Neural progenitor cell (in vitro differentiated cells): ENCODE results near the gene PPFIBP1. TPM values are rescaled to one million over a fixed set of nuclear protein-coding genes. Genes with fewer than 3 reads are reported as not detected.
"Not testable (repeated sequence)": the region's sequence is repeated elsewhere in the genome, so short reads cannot be mapped to it uniquely, and the experiment has no call there.

Experiments used
- DNase-seq: peaks from one replicate; pipeline ENCODE4 v3.0.0-alpha.2; 2016; ENCODE audit warnings: low spot score
- H2AFZ ChIP-seq: fragments of 200-600 bp; sonication (generic); replicated peaks from 2 replicates; pipeline ENCODE4 v1.6.1; 2016; ENCODE audit warnings: antibody characterized with exemption
- H3F3A ChIP-seq: fragments of 200-600 bp; sonication (generic); 2 replicates; pipeline ENCODE4 v1.6.1; 2016; ENCODE audit warnings: antibody characterized with exemption, low read depth
- H3K27ac ChIP-seq: fragments of 200-600 bp; sonication (generic); 2 replicates; pipeline ENCODE4 v1.5.1; 2016; ENCODE audit warnings: mild to moderate bottlenecking
- H3K27me3 ChIP-seq: fragments of 200-600 bp; sonication (generic); 2 replicates; pipeline ENCODE4 v1.6.1; 2016; ENCODE audit warnings: mild to moderate bottlenecking, moderate library complexity
- H3K36me3 ChIP-seq: fragments of 200-600 bp; sonication (generic); 2 replicates; pipeline ENCODE4 v1.5.1; 2016
- H3K4me1 ChIP-seq: fragments of 200-600 bp; sonication (generic); 2 replicates; pipeline ENCODE4 v1.6.1; 2016; ENCODE audit warnings: mixed run types
- H3K4me2 ChIP-seq: fragments of 200-600 bp; sonication (generic); 2 replicates; pipeline ENCODE4 v1.6.1; 2016
- H3K4me3 ChIP-seq: fragments of 200-600 bp; sonication (generic); 2 replicates; pipeline ENCODE4 v1.5.1; 2016
- H3K79me2 ChIP-seq: fragments of 200-600 bp; sonication (generic); 2 replicates; pipeline ENCODE4 v1.6.1; 2016; ENCODE audit warnings: low read depth
- H3K9ac ChIP-seq: fragments of 200-600 bp; sonication (generic); 2 replicates; pipeline ENCODE4 v1.6.1; 2016
- H3K9me3 ChIP-seq: fragments of 200-600 bp; sonication (generic); 2 replicates; pipeline ENCODE4 v1.5.1; 2016; ENCODE audit warnings: low read depth
- H4K20me1 ChIP-seq: fragments of 200-600 bp; sonication (generic); 2 replicates; pipeline ENCODE4 v1.6.1; 2016; ENCODE audit warnings: low read depth
- H3K27ac Mint-ChIP-seq: 3 replicates; pipeline ENCODE4 v1.8.0; 2021; ENCODE audit warnings: mixed read lengths
- H3K27me3 Mint-ChIP-seq: 2 replicates; pipeline ENCODE4 v1.8.0; 2022; ENCODE audit warnings: low read depth, mild to moderate bottlenecking, inconsistent platforms, moderate library complexity, mixed read lengths; ENCODE audit not compliant: insufficient read depth
- H3K36me3 Mint-ChIP-seq: 3 replicates; pipeline ENCODE4 v1.8.0; 2021; ENCODE audit warnings: mixed read lengths
- H3K4me1 Mint-ChIP-seq: 3 replicates; pipeline ENCODE4 v1.8.0; 2021; ENCODE audit warnings: mixed read lengths
- H3K4me3 Mint-ChIP-seq: 3 replicates; pipeline ENCODE4 v1.8.0; 2021; ENCODE audit warnings: mild to moderate bottlenecking, moderate library complexity, mixed read lengths
- H3K9me3 Mint-ChIP-seq: 3 replicates; pipeline ENCODE4 v1.8.0; 2020; ENCODE audit warnings: mixed read lengths
- CTCF ChIP-seq: fragments of 200-600 bp; sonication (generic); IDR thresholded peaks from 2 replicates; pipeline ENCODE4 v1.5.1; 2017; ENCODE audit warnings: antibody characterized with exemption, mild to moderate bottlenecking
- EZH2 ChIP-seq: fragments of 200-600 bp; sonication (generic); IDR thresholded peaks from 2 replicates; pipeline ENCODE4 v1.6.1; 2017; ENCODE audit warnings: antibody characterized with exemption, mild to moderate bottlenecking, moderate library complexity
- EZH2phosphoT487 ChIP-seq: fragments of 200-600 bp; sonication (generic); IDR thresholded peaks from 2 replicates; pipeline ENCODE4 v1.6.1; 2017; ENCODE audit warnings: antibody characterized with exemption
- total RNA-seq: library from RNA; depleted of rRNA; stranded (reverse); fragments of >200 nt; gene quantifications from 2 replicates; pipeline ENCODE4 v1.2.3, GENCODE V29; 2015; ENCODE audit warnings: low replicate concordance

The PPFIBP1 gene
- total RNA-seq, 1 donor from 2014 or later: 61.7 TPM

GRCh38 chr12:27732281-27732680 lies 208.3 kb downstream of the PPFIBP1 start:
- Histone ChIP-seq H2AFZ (no peak overlapping the region), H3K36me3 (peaks cover 4% of the 10 kb centered on the region), H3K27ac (no peak overlapping the region), H3K9ac (no peak overlapping the region), H3K9me3 (no peaks in the 10 kb centered on the region), H3K4me3 (no peak overlapping the region), H3K27me3 (no peaks in the 10 kb centered on the region), H3K4me2 (no peak overlapping the region), H3K79me2 (no peaks in the 10 kb centered on the region), H3F3A (no peaks in the 10 kb centered on the region), H3K4me1 (no peaks in the 10 kb centered on the region), H4K20me1 (no peaks in the 10 kb centered on the region)
- no peaks in the 10 kb centered on the region for H3K9me3 Mint-ChIP-seq
- no peak for DNase-seq
- TF ChIP-seq CTCF (peak; percentile 27), EZH2phosphoT487 (no peak)
- no peaks in the 10 kb centered on the region for H3K4me1 Mint-ChIP-seq
- no peak overlapping the region for H3K27ac Mint-ChIP-seq
- peaks cover 5% of the 10 kb centered on the region for H3K36me3 Mint-ChIP-seq
- H3K4me3 Mint-ChIP-seq: no peak overlapping the region
- no peaks in the 10 kb centered on the region for H3K27me3 Mint-ChIP-seq

DNA sequence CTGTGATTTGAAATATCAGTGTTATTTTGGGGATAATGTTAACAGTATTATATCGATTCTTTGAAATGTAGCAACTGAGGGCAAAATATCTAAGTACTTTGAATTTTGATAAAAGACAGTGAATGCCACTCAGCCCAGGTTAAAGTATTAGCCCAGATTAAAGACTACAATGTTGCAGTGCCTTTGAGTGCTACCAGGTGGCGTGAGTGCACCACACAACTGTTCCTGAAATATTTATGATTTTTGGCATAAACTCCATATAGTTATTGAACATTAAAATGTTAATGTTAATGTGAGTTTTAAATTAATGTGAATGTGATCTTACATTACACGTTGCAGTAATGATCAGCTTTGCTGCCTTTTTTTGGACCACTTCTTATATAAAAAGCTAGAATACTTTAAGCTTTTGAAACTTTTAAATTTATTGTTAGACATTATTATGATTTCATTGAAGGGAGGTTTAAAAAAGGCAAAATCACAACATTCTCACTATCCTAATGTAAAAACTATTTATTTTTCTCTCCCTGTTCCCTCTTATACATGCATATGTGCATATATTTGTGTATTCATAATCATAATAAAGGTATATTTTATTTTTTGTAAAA lies 209.1 kb downstream of the PPFIBP1 start:
- Mint-ChIP-seq H3K4me1 (no peaks in the 10 kb centered on the region), H3K4me3 (no peak overlapping the region), H3K9me3 (no peaks in the 10 kb centered on the region), H3K27me3 (no peaks in the 10 kb centered on the region), H3K36me3 (peaks cover 5% of the 10 kb centered on the region), H3K27ac (no peak overlapping the region)
- Histone ChIP-seq H3K36me3 (peaks cover 4% of the 10 kb centered on the region), H2AFZ (no peak overlapping the region), H3K9me3 (no peaks in the 10 kb centered on the region), H3K4me3 (no peak overlapping the region), H3K79me2 (no peaks in the 10 kb centered on the region), H3K27me3 (no peaks in the 10 kb centered on the region), H3K4me2 (no peak overlapping the region), H3K9ac (no peak overlapping the region), H4K20me1 (no peaks in the 10 kb centered on the region), H3K27ac (no peak overlapping the region), H3K4me1 (no peaks in the 10 kb centered on the region), H3F3A (no peaks in the 10 kb centered on the region)
- DNase-seq: peak; percentile 29
- TF ChIP-seq EZH2 (no peak), CTCF (peak; percentile 95)

- Histone ChIP-seq H3K4me2 (no peak overlapping the region), H3K4me1 (no peaks in the 10 kb centered on the region), H3K27me3 (no peaks in the 10 kb centered on the region), H2AFZ (no peak overlapping the region), H3K36me3 (peaks cover 4% of the 10 kb centered on the region), H3F3A (no peaks in the 10 kb centered on the region), H4K20me1 (no peaks in the 10 kb centered on the region), H3K27ac (no peak overlapping the region), H3K4me3 (no peak overlapping the region), H3K9ac (no peak overlapping the region), H3K79me2 (no peaks in the 10 kb centered on the region), H3K9me3 (no peaks in the 10 kb centered on the region)
- H3K36me3 Mint-ChIP-seq: peaks cover 5% of the 10 kb centered on the region
- TF ChIP-seq EZH2 (no peak), EZH2phosphoT487 (no peak), CTCF (no peak)
- no peak overlapping the region for H3K4me3 Mint-ChIP-seq
- no peaks in the 10 kb centered on the region for H3K27me3 Mint-ChIP-seq
- DNase-seq: no peak
- H3K27ac Mint-ChIP-seq: no peak overlapping the region
- H3K9me3 Mint-ChIP-seq: no peaks in the 10 kb centered on the region
- no peaks in the 10 kb centered on the region for H3K4me1 Mint-ChIP-seq
Observed at GRCh38 chr12:27733791-27734190, 209.8 kb downstream of the PPFIBP1 start.

- not testable (repeated sequence) for H3K4me3 Mint-ChIP-seq, H3K27me3 Mint-ChIP-seq, H3K27ac Mint-ChIP-seq, H3K4me1 Mint-ChIP-seq, H3K27ac ChIP-seq, DNase-seq, H3K27me3 ChIP-seq, H3K79me2 ChIP-seq, H3K9me3 Mint-ChIP-seq, H3K4me3 ChIP-seq, H3K9me3 ChIP-seq, H3K4me1 ChIP-seq, H3K4me2 ChIP-seq, H4K20me1 ChIP-seq, H3K9ac ChIP-seq, H2AFZ ChIP-seq, H3K36me3 ChIP-seq, H3K36me3 Mint-ChIP-seq, H3F3A ChIP-seq
Observed at GRCh38 chr12:27734321-27734720, 210.3 kb downstream of the PPFIBP1 start.
